H9 (cell line): ENCODE results near the gene SHANK1. TPM values are rescaled to one million over a fixed set of nuclear protein-coding genes. Genes with fewer than 3 reads are reported as not detected.
A peak's percentile ranks its signal among the peaks of the same experiment; 100 is the strongest.

Source experiments
- DNase-seq: peaks from one replicate; pipeline ENCODE4 v3.0.0-alpha.2; 2017
- H2AFZ ChIP-seq: one replicate; pipeline ENCODE4 v1.6.1; 2013; ENCODE audit warnings: mild to moderate bottlenecking, low read length, control low read depth, moderate library complexity
- H2AK5ac ChIP-seq: 2 replicates; pipeline ENCODE4 v1.6.1; 2013; ENCODE audit warnings: low read length, control low read depth, mixed read lengths; ENCODE audit not compliant: insufficient read length
- H2BK120ac ChIP-seq: one replicate; pipeline ENCODE4 v1.6.1; 2013; ENCODE audit warnings: low read depth, mild to moderate bottlenecking, low read length, control low read depth, inconsistent platforms; ENCODE audit not compliant: poor library complexity, severe bottlenecking
- H2BK12ac ChIP-seq: 2 replicates; pipeline ENCODE4 v1.6.1; 2013; ENCODE audit warnings: low read length, control low read depth, mixed read lengths, low read depth; ENCODE audit not compliant: insufficient read length
- H2BK15ac ChIP-seq: 2 replicates; pipeline ENCODE4 v1.6.1; 2013; ENCODE audit warnings: low read depth, low read length, control low read depth
- H2BK20ac ChIP-seq: one replicate; pipeline ENCODE4 v1.6.1; 2013; ENCODE audit warnings: low read depth, mild to moderate bottlenecking, low read length, control low read depth, inconsistent platforms; ENCODE audit not compliant: poor library complexity, severe bottlenecking
- H2BK5ac ChIP-seq: 2 replicates; pipeline ENCODE4 v1.6.1; 2013; ENCODE audit warnings: low read length, control low read depth, mixed read lengths; ENCODE audit not compliant: insufficient read length
- H3K14ac ChIP-seq: 2 replicates; pipeline ENCODE4 v1.6.1; 2013; ENCODE audit warnings: low read length, control low read depth; ENCODE audit not compliant: insufficient read depth
- H3K18ac ChIP-seq: 2 replicates; pipeline ENCODE4 v1.6.1; 2013; ENCODE audit warnings: low read depth, mild to moderate bottlenecking, mixed read lengths, low read length, control low read depth; ENCODE audit not compliant: insufficient read length
- H3K23ac ChIP-seq: 2 replicates; pipeline ENCODE4 v1.6.1; 2013; ENCODE audit warnings: low read length, control low read depth, mixed read lengths, low read depth; ENCODE audit not compliant: insufficient read length
- H3K23me2 ChIP-seq: 2 replicates; pipeline ENCODE4 v1.6.1; 2013; ENCODE audit warnings: low read depth, mild to moderate bottlenecking, mixed read lengths, low read length, control low read depth; ENCODE audit not compliant: insufficient read length, poor library complexity, severe bottlenecking
- H3K27ac ChIP-seq: 2 replicates; pipeline ENCODE4 v1.5.1; 2013; ENCODE audit warnings: low read length, control low read depth, mixed read lengths, low read depth; ENCODE audit not compliant: insufficient read length
- H3K27me3 ChIP-seq: 2 replicates; pipeline ENCODE4 v1.6.1; 2013; ENCODE audit warnings: low read length, control low read depth, inconsistent platforms; ENCODE audit not compliant: insufficient read depth
- H3K4ac ChIP-seq: 2 replicates; pipeline ENCODE4 v1.6.1; 2013; ENCODE audit warnings: low read depth, mild to moderate bottlenecking, control low read depth, inconsistent platforms, low read length, moderate library complexity
- H3K4me1 ChIP-seq: 2 replicates; pipeline ENCODE4 v1.6.1; 2013; ENCODE audit warnings: low read length, control low read depth, inconsistent platforms; ENCODE audit not compliant: insufficient read depth
- H3K4me2 ChIP-seq: 2 replicates; pipeline ENCODE4 v1.6.1; 2013; ENCODE audit warnings: low read length, control low read depth, mixed read lengths; ENCODE audit not compliant: insufficient read length, insufficient read depth
- H3K56ac ChIP-seq: 2 replicates; pipeline ENCODE4 v1.6.1; 2013; ENCODE audit warnings: low read depth, mild to moderate bottlenecking, mixed read lengths, low read length, control low read depth; ENCODE audit not compliant: insufficient read length
- H3K79me1 ChIP-seq: 2 replicates; pipeline ENCODE4 v1.6.1; 2013; ENCODE audit warnings: low read depth, mild to moderate bottlenecking, moderate library complexity, low read length, control low read depth, inconsistent platforms; ENCODE audit not compliant: insufficient read depth, poor library complexity, severe bottlenecking
- H3K79me2 ChIP-seq: 2 replicates; pipeline ENCODE4 v1.6.1; 2013; ENCODE audit warnings: low read length, control low read depth, inconsistent platforms; ENCODE audit not compliant: insufficient read depth
- H3K9ac ChIP-seq: 2 replicates; pipeline ENCODE4 v1.6.1; 2013; ENCODE audit warnings: low read length, control low read depth, mixed read lengths; ENCODE audit not compliant: insufficient read length; ENCODE audit errors: extremely low read depth
- H3K9me3 ChIP-seq: one replicate; pipeline ENCODE4 v1.6.1; 2013; ENCODE audit warnings: low read depth, low read length, inconsistent platforms; ENCODE audit not compliant: control insufficient read depth
- H3T11ph ChIP-seq: one replicate; pipeline ENCODE4 v1.6.1; 2013; ENCODE audit warnings: mild to moderate bottlenecking, low read length, control low read depth, inconsistent platforms
- H4K20me1 ChIP-seq: one replicate; pipeline ENCODE4 v1.6.1; 2013; ENCODE audit not compliant: control insufficient read depth, insufficient read length, insufficient read depth
- H4K5ac ChIP-seq: 2 replicates; pipeline ENCODE4 v1.6.1; 2013; ENCODE audit warnings: low read depth, mild to moderate bottlenecking, mixed read lengths, low read length, control low read depth; ENCODE audit not compliant: insufficient read length
- H4K8ac ChIP-seq: replicated peaks from 2 replicates; pipeline ENCODE4 v1.6.1; 2013; ENCODE audit warnings: low read length, control low read depth, mixed read lengths, low read depth; ENCODE audit not compliant: insufficient read length
- H4K91ac ChIP-seq: 2 replicates; pipeline ENCODE4 v1.6.1; 2013; ENCODE audit warnings: low read depth, mild to moderate bottlenecking, moderate library complexity, mixed read lengths, low read length, control low read depth; ENCODE audit not compliant: insufficient read length
- H3K27ac Mint-ChIP-seq, 3 experiments: 2 replicates in 2 of 3; 3 replicates in 1 of 3; pipeline ENCODE4 v1.8.0; 2020 to 2021; ENCODE audit warnings: mixed read lengths in 3 of 3, mild to moderate bottlenecking in 1 of 3, moderate library complexity in 1 of 3
- H3K27me3 Mint-ChIP-seq: 2 replicates; pipeline ENCODE4 v1.8.0; 2021; ENCODE audit warnings: low read depth, mild to moderate bottlenecking, moderate library complexity, mixed read lengths
- H3K36me3 Mint-ChIP-seq, 3 experiments: 2 replicates in 2 of 3; 3 replicates in 1 of 3; pipeline ENCODE4 v1.8.0; 2020 to 2021; ENCODE audit warnings: low read depth in 3 of 3, mixed read lengths in 3 of 3; ENCODE audit not compliant: insufficient read depth in 1 of 3
- H3K4me1 Mint-ChIP-seq, 2 experiments: 2 replicates each; pipeline ENCODE4 v1.8.0; 2020; ENCODE audit warnings: mixed read lengths in 2 of 2
- H3K4me3 Mint-ChIP-seq, 2 experiments: 2 replicates in 1 of 2; 3 replicates in 1 of 2; pipeline ENCODE4 v1.8.0; 2020 to 2021; ENCODE audit warnings: mild to moderate bottlenecking in 2 of 2, mixed read lengths in 2 of 2, moderate library complexity in 1 of 2
- H3K9me3 Mint-ChIP-seq, 2 experiments: 2 replicates in 1 of 2; 3 replicates in 1 of 2; pipeline ENCODE4 v1.8.0; 2020; ENCODE audit warnings: mild to moderate bottlenecking in 2 of 2, mixed read lengths in 2 of 2, moderate library complexity in 1 of 2
- WGBS: extraction: QIAGEN DNeasy Blood & Tissue Kit; methylation state at CpG from one replicate; pipeline ENCODE4 v1.1.7; 2013; ENCODE audit warnings: missing lambda C conversion rate, low lambda C conversion rate, mixed read lengths; ENCODE audit not compliant: insufficient read length; ENCODE audit errors: extremely low coverage; 5-methylcytosine and 5-hydroxymethylcytosine counted together
- long read RNA-seq: library from polyadenylated mRNA; unstranded; transcript quantifications from one replicate; pipeline ENCODE4 v2.0.0, GENCODE V29; 2020
- total RNA-seq: library from RNA; stranded (reverse); gene quantifications from 2 replicates; pipeline ENCODE4 v1.2.1, GENCODE V29; 2021
- TF ChIP-seq, protein P1 (sequence below): fragments of 200-600 bp; sonication (generic); conservative IDR thresholded peaks from 3 replicates; pipeline ENCODE4 v1.8.0; 2021; ENCODE audit warnings: antibody characterized with exemption, mild to moderate bottlenecking

Gene SHANK1
- 1.4 and 1.7 TPM in 2 replicates for total RNA-seq
- long read RNA-seq, result 0 reads

DNA sequence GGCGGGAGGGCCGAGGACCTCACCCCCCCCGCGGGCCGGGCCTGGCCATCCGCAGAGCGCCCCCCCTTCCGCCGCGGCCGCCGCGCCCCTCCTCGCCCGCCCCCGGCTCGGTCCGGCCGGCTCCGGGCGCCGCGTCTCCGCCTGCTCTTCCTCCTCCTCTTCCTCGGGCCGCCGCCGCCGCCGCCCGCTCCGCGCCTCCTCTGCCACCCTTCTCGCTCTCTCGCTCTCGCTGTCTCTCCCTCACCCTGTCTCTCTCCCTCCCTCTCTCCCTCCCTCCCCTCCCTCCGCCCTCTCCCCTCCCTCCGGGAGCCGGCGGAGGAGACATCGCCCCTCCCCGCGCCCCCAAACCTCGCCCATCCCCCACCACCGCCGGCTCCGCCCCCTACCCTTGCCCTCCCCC lies at the start of gene SHANK1:
TSS of gene SHANK1 (minus strand) at position 237 of the 400 bp plus-strand sequence. CDS start 2,883 bp downstream, outside the sequence.
- peaks cover 30 to 44% of the 10 kb centered on the region in 2 experiments for H3K4me1 Mint-ChIP-seq
- H3K9ac ChIP-seq, result no peak within 1 kb of the TSS

More for the DNA sequence above, at the start of gene SHANK1:
- peak; percentile 74 for DNase-seq
- no peak within 1 kb of the TSS for H2BK120ac ChIP-seq
- no peak within 1 kb of the TSS for H2BK20ac ChIP-seq
- H3K27me3 ChIP-seq, result no peaks in the 10 kb centered on the region; the same call in 1 of the 2 replicates
- peak within 1 kb of the TSS; percentile 60 to 89 for H3K4me3 Mint-ChIP-seq
- no peaks in the 10 kb centered on the region for H4K20me1 ChIP-seq
- H3K23me2 ChIP-seq, result no peaks in the 10 kb centered on the region
- no peak within 1 kb of the TSS for H4K91ac ChIP-seq
- H3K9me3 ChIP-seq, result no peaks in the 10 kb centered on the region
- no peaks in the 10 kb centered on the region for H3K79me2 ChIP-seq
- H3K27ac Mint-ChIP-seq, result no peak within 1 kb of the TSS; a peak in 1 of 7 replicates
- no peak within 1 kb of the TSS for H3K27ac ChIP-seq
- no peak within 1 kb of the TSS for H2BK5ac ChIP-seq
- no peak within 1 kb of the TSS for H2BK15ac ChIP-seq
- no peak within 1 kb of the TSS for H3K23ac ChIP-seq
- H3K27me3 Mint-ChIP-seq, result peaks cover 85% of the 10 kb centered on the region
- H3K4me2 ChIP-seq, result peak within 1 kb of the TSS; percentile 24
- H2BK12ac ChIP-seq, result no peak within 1 kb of the TSS
- H3K14ac ChIP-seq, result no peak within 1 kb of the TSS
- no peaks in the 10 kb centered on the region for H3K79me1 ChIP-seq
- H3K9me3 Mint-ChIP-seq, result no peaks in the 10 kb centered on the region; a peak in 1 of 5 replicates
- no peak within 1 kb of the TSS for H2AK5ac ChIP-seq
- no peak within 1 kb of the TSS for H3T11ph ChIP-seq
- H3K4ac ChIP-seq, result no peak within 1 kb of the TSS
- H3K4me1 ChIP-seq, result peaks cover 9% of the 10 kb centered on the region; the same call in 1 of the 2 replicates
- no peak within 1 kb of the TSS for H4K8ac ChIP-seq
- H2AFZ ChIP-seq, result no peak within 1 kb of the TSS
- TF ChIP-seq, protein P1, sequence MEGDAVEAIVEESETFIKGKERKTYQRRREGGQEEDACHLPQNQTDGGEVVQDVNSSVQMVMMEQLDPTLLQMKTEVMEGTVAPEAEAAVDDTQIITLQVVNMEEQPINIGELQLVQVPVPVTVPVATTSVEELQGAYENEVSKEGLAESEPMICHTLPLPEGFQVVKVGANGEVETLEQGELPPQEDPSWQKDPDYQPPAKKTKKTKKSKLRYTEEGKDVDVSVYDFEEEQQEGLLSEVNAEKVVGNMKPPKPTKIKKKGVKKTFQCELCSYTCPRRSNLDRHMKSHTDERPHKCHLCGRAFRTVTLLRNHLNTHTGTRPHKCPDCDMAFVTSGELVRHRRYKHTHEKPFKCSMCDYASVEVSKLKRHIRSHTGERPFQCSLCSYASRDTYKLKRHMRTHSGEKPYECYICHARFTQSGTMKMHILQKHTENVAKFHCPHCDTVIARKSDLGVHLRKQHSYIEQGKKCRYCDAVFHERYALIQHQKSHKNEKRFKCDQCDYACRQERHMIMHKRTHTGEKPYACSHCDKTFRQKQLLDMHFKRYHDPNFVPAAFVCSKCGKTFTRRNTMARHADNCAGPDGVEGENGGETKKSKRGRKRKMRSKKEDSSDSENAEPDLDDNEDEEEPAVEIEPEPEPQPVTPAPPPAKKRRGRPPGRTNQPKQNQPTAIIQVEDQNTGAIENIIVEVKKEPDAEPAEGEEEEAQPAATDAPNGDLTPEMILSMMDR, result no peak
- no peaks in the 10 kb centered on the region for H3K36me3 Mint-ChIP-seq
- no CpG with 5 or more reads among the region's 47 CpGs for WGBS
- H3K18ac ChIP-seq, result no peak within 1 kb of the TSS
- H3K56ac ChIP-seq, result no peak within 1 kb of the TSS
- H4K5ac ChIP-seq, result no peak within 1 kb of the TSS
